Measurements from ENCODE around the gene BMP15. TPM values are rescaled to one million over a fixed set of nuclear protein-coding genes. Genes with fewer than 3 reads are reported as not detected.

The BMP15 gene
- total RNA-seq, 1 donor from 2014 or later = not detected

DNA sequence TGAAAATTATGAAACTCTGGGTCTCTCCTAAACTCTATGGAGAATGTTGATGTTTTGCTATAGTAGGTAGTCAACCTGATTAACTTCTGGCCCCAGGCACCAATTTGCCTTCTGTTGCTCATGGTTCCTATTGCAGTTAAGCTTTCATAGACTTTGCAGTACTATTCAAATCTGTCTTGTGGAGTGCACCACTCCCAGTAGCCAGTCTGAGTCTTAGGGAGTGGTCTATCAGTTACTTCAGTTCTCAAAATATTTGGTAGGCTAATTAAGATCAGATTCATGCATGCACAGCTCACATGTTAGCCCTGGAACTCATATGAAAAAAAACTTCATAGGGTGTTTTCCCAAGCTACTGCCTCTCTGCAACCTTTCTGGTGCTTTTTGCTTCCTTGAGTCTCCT is 53.3 kb downstream of the BMP15 start:
- Mint-ChIP-seq H3K27me3 (ENCODE audit: low read depth) (no peaks in the 10 kb centered on the region), H3K4me1 (no peaks in the 10 kb centered on the region), H3K27ac (no peak overlapping the region), H3K9me3 (peaks cover 22% of the 10 kb centered on the region), H3K4me3 (no peak overlapping the region), H3K36me3 (no peaks in the 10 kb centered on the region)
- DNase-seq (ENCODE audit: low spot score in 2 of 2, unreplicated experiment in 2 of 2) = no peak
- TF ChIP-seq, protein P1, sequence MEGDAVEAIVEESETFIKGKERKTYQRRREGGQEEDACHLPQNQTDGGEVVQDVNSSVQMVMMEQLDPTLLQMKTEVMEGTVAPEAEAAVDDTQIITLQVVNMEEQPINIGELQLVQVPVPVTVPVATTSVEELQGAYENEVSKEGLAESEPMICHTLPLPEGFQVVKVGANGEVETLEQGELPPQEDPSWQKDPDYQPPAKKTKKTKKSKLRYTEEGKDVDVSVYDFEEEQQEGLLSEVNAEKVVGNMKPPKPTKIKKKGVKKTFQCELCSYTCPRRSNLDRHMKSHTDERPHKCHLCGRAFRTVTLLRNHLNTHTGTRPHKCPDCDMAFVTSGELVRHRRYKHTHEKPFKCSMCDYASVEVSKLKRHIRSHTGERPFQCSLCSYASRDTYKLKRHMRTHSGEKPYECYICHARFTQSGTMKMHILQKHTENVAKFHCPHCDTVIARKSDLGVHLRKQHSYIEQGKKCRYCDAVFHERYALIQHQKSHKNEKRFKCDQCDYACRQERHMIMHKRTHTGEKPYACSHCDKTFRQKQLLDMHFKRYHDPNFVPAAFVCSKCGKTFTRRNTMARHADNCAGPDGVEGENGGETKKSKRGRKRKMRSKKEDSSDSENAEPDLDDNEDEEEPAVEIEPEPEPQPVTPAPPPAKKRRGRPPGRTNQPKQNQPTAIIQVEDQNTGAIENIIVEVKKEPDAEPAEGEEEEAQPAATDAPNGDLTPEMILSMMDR (IDR thresholded peaks at IDR 0.05; ENCODE audit: unreplicated experiment) = no peak

Other genes with a start within 250 kb of the BMP15 start
- 15.1 to 15.4 TPM (median 15.4 TPM) in 3 replicates for gene SHROOM4, start 96.5 kb upstream of the BMP15 start, total RNA-seq

All from mesothelial cell of epicardium (in vitro differentiated cells).